ENCODE data around the gene GARIN5A.

The GARIN5A gene

DNA sequence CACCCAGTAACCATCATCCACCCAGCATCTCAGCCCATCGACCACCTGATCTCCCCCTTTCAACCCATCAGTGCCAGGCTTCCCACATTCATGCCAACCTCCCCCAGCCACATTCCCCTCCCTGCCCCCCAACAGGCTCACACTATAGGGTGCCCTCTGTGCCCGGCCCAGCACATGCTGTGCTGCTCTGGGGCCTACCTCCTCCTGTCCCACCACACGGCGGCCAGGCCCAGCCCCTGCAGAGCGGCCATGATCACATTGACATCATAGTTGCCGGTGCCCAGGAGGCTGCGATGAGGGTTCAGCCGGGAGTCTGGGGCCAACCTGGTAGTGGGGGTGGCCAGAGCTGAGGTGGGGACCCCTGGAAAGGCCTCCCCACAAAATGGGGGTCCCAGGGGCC, 30.7 kb upstream of the GARIN5A start:
- DNase-seq: no peak

DNA sequence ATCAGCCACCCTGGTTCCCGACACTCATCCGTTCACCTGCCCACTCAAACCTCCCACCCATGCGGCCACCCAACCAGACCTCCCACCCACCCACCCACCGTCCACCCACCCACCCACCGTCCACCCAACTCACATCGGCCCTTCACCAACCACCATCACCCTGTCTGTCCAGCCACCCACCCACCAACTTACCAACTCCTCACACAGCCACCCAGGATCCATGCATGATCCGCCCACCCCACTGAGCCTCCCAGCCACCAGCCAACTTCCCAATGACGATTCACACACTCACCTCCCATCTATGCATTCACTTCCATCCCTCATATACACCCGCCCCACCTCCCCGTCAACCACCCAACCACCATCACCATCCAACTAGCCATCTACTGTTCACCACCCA, 30.1 kb upstream of the GARIN5A start:
- DNase-seq: no peak

DNA sequence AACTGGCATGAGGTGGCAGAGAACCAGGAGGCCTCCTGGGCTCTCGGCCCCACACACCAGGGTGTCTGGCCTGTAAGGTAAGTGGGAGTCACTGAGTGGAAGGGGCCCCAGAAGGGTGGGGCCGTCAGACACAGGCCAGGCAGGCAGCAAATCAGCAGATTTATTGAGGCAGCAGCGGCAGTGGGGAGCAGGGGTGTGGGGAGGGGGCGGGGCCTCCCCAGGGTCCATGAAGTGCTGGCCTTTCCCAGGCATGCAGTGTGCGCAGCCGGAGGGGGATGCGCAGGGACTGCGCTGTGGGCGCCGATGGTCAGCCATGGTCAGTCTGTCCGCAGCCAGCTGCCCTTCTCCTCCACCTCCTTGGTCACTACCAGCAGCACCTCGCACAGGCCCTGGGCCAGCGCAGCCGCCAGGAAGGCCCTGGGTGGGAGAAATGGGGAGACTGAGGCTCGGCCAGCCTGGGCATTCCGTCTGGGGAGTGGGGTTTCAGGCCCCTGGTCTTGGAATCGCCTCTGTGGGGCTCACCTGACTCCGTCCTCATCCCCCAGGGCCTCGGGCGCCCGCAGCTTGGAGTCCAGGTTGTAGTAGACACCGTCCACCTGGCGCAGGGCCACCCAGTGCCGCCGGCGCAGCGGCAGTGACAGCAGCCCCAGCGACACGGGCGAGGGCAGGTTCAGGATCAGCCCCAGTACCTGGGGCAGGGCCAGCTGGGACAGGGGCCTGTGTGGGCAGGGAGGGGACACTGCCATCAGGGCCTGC, 29.4 kb upstream of the GARIN5A start:
- DNase-seq: no peak

DNA sequence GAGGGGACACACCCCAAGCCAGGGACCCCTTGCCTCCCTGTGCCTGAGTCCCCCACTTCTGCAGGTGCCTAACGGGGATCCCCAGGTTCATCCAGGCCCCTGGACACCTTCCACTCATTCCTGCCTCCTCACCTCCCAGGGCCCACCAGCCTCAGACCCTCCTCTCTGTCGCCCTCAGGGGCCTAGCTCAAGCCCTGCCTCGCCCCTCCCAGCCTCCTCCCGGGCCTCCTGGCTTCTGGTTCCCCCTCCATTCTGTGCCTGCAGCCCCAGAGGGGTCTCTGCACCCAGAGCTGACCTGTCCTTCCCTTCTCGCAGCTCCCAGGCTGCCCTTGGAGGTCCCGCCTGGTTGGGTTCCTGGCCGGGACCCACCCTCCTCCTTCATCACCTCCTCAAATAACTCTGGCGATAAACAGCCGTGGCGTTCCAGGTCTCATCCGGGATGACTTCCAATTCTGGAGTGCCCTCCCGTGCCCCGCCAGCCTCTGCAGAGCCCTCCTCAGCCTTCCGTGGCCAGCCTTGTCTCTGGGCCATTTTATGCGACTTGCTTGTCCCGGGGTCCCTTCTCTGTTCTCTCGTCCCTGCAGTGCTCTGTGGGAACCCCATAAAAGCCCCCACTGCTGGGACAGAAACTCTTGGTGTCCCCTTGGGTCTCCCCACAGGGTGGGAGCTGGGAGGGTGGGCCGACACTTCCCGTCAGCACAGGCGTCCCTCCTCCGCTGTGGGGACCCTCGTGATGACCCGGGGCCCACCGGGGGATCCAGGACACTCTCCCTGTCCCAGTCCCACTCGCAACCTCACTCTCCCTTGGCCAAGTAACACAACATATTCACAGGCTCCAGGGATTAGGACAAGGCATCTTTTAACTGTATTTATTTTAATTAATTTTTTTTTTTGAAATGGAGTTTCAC, 25.2 kb upstream of the GARIN5A start:
- DNase-seq: no peak

DNA sequence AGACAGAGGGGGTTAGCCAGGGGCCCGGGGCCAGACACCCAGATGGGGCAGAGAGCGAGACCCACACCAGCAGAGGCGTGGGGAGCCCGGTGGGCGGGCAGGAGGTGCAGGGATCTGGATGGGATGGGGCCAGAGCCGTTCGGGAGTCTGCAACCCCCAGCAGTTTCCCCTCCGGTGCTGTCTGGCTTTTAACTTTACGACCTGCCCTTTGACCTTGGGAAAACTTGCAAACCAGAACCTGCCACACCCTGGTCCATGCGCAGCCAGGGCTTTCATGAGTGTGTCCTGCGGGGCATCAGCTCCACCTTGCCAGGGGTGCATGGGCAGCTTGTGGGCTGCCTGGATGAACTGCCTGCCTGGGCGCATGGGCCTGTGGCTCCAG, 24.5 kb upstream of the GARIN5A start:
- no peak for DNase-seq

DNA sequence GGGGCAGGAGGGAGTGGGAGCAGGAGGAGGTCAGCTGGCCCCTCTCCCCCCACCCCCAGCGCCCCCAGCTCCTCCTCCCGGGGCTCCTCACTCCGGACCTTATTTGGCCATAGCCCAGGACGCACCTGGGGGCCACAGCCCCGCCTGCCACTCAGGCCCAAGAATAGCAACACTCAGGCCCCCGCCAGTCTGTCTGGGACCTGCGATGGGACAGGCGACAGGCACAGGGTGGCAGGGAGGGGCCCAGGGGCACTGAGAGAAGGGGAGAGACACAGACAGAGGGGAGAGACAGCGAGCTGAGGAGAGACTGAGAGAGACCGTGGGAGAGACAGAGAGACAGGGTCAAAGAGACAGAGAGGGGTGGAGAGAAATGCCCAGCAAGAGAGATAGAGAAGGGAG, 24.1 kb upstream of the GARIN5A start:
- DNase-seq: no peak

GRCh38 chr19:50500060-50500752, 23.6 kb upstream of the GARIN5A start:
- DNase-seq: peak; percentile 15

DNA sequence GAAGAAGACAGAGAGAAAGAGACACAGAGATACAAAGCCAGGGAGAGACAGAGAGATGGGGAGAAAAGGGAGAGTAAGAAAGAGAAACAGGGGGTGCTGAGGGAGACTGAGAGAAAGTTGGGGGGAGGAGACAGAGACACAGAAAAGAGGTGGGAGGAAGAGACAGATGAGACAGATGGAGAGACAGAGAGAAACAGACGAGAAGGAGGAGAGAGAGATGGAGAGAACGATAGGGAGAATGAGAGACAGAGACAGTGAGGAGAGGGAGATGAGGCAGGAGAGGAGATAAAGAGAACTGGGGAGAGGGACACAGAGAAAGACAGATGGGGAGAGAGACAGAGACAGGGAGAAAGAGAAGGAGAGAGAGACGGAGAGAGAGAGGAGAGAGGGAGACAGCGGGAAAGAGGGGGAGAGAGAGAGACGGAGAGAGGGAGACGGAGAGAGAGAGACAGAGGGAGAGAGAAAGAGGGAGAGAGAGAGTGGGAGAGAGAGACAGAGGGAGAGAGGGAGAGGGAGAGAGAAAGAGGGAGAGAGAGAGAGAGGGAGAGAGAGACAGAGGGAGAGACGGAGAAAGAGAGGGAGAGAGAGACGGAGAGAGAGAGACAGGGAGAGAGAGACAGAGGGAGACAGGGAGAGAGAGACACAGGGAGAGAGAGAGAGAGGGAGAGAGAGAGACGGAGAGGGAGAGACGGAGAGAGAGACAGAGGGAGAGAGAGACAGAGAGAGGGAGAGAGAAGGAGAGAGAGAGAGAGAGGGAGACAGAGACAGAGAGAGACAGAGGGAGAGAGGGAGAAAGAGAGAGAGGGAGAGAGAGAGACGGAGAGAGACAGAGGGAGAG, 21.8 kb upstream of the GARIN5A start:
- no peak for DNase-seq

DNA sequence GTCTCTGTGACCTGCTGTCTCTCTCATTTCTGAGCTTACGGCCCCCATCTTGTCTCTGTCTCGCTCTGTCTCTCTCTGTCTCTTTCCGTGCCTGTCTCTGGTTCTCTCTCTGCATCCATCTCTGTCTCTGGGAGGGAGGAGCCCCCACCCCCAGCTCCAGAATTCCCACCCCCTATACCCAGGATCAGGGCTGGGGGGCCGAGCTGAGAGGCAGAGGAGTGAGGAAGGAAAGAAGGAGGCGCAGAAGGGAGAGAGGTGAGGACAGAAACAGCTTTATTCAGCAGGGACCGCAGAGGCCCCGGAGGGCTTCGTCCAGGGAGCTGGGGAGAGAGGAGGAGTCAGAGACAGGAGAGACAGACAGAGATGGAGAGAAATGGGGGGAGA, 20.4 kb upstream of the GARIN5A start:
- no peak for DNase-seq

GRCh38 chr19:50496189-50497021, 19.8 kb upstream of the GARIN5A start:
- DNase-seq: no peak

- no peak for DNase-seq
Measured at GRCh38 chr19:50495020-50495531, 18.4 kb upstream of the GARIN5A start.

GRCh38 chr19:50494186-50495019, 17.8 kb upstream of the GARIN5A start:
- DNase-seq: no peak

- no peak for DNase-seq
Measured at GRCh38 chr19:50493171-50493570, 16.5 kb upstream of the GARIN5A start.

GRCh38 chr19:50492303-50493052, 15.8 kb upstream of the GARIN5A start:
- peak; percentile 27 for DNase-seq

GRCh38 chr19:50490991-50491472, 14.4 kb upstream of the GARIN5A start:
- no peak for DNase-seq

- DNase-seq: no peak
Measured at GRCh38 chr19:50490411-50490811, 13.8 kb upstream of the GARIN5A start.

GRCh38 chr19:50489461-50490011, 12.9 kb upstream of the GARIN5A start:
- no peak for DNase-seq

GRCh38 chr19:50488389-50489194, 11.9 kb upstream of the GARIN5A start:
- DNase-seq: no peak
